GM11168 (cell line): ENCODE measurements around the gene SCN4A.

Experiments
- in situ Hi-C: fragments of 300-500 bp; cut with MboI; formaldehyde crosslinking; loops from one replicate; pipeline ENCODE4 v1.12.0; 2022; ENCODE audit warnings: low sequenced_read_pairs; ENCODE audit not compliant: unreplicated experiment

The SCN4A gene

DNA sequence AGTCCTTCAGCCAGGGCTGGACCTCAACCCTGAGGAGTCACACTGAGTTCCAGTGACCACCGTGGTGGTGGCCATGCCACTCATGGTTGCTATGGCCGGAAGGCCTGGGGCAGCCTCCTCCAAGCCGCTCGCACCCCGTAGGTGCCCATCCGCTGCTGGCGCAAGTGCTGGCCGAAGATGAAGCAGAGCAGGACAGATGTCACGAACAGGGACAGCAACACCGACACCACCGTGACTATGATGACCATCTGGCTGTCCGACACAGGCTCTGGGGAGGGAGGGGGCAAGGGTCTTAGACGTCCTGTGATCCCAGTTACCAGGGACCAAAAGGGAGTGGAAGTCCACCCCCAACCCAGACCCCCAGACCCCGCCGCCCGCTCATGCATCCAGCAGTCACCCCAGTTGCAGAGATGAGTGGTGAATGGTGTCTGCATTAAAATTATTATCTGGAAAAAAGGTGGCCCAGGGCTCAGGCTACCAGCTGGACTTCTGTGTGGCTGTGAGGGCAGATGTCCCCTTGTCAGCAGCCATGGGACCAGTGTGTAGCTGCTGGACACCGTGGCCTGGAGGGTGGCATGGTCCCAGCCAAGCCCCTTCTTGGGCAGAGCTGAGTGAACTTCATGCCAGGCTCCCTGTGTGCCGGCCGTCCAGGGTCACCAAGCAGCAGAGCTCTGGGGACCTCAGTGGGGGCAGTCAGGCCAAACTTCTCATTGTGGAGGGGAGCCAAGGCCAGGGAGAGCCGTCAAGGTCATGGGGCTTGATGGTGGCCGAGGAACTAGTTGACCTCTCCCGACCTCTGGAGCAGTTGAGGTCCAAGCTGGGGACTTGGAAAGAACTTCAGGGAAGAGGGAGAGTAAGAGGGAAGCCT, 30.2 kb upstream of the SCN4A start:
- in situ Hi-C loops = no loop called here

DNA sequence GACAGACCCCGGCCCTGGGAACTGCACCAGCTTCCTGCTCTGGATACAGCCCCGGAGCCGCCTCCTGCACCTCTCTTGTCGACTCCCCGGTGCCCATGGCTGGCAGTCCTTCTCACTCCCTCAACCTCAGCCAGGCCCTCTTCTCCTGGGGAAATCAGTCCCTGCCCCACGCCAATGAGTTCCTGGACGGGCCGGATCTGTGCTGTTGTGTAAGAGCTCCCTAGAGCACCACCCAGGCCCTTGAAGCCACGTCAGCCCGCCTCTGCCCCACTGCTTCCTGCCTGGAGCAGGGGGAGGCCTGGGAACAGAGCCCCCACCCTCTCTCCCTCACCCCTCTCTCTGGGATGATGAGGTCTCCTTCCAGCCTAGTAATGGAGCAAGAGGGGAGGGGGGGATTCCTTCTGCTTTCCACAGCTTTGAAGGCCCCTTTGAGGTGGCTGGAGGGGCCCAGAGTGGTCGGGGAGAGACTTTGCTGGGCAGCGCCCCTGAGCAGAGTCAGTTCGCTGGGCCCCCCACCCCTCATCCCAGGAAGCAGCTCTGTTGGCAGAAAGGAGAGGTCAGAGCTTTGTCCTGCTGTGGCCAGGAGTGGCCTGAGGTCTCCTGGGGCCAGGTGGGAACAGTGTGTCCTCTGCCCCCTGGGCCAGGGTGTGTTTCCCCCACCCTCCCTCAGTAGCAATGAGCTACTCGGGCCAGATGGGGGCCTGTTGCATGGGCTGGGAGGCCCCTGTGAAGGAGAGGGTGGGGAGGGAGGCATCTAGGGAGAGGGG, 29.2 kb upstream of the SCN4A start:
- in situ Hi-C loops = no loop called here

DNA sequence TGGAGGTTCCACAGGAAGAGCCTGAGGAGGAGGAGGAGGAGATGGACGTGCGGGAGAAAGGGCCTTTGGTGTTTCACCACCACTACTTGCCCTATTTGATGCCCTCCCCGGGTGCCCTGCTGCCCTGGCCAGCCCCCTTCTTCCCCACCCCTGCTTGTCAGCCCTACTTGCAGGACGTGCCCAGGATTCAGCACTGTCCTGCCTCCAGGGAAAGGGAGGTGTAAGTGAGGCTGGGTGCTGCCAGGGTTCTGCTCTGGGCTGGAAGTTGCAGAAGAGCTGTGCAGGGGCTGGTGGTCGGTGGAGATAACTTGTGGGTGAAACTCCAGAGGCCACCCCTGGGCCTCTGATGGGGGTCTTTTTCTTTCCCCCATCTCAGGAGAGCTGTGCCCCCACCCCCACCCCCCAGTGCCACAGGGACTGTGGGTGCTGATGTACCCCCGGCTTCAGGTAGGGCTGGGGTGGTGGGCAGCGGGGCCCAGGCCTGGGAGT, 28.4 kb upstream of the SCN4A start:
- in situ Hi-C loops = no loop called here

DNA sequence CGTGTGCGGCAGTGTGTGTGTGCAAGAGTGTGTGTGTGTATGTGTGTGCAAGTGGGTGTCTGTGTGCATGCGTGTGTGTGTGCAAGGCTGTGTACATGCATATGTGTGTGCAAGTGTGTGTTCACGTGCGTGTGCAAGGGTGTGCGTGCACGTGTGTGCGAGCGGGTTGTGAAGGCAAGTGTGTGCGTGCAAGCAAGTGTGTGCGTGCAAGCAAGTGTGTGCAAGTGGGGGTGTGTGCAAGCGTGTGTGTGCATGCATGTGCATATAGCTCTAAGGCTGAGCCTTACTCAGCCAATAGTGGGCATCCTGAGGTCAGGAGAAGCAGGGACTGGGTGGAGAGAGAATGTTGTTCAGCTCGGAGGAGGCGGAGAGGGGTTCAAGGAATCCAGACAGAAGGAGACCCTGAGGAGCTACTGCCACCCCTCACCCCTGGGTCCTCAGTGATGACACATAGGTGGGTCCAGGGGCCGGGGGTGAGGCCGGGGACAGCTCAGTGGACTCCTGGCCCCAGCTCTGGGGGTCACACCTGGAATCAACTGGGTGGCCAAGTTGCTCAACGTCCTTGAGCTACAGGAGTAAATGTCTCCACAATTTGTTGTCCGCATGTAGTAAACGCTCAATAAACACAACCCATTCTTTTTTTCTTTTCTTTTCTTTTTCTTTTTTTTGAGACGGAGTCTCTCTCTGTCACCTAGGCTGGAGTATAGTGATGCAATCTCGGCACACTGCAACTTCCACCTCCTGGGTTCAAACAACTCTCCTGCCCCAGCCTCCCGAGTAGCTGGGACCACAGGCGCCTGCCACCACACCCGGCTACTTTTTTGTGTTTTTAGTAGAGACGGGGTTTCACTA, 27.2 kb upstream of the SCN4A start:
- in situ Hi-C loops = no loop called here

DNA sequence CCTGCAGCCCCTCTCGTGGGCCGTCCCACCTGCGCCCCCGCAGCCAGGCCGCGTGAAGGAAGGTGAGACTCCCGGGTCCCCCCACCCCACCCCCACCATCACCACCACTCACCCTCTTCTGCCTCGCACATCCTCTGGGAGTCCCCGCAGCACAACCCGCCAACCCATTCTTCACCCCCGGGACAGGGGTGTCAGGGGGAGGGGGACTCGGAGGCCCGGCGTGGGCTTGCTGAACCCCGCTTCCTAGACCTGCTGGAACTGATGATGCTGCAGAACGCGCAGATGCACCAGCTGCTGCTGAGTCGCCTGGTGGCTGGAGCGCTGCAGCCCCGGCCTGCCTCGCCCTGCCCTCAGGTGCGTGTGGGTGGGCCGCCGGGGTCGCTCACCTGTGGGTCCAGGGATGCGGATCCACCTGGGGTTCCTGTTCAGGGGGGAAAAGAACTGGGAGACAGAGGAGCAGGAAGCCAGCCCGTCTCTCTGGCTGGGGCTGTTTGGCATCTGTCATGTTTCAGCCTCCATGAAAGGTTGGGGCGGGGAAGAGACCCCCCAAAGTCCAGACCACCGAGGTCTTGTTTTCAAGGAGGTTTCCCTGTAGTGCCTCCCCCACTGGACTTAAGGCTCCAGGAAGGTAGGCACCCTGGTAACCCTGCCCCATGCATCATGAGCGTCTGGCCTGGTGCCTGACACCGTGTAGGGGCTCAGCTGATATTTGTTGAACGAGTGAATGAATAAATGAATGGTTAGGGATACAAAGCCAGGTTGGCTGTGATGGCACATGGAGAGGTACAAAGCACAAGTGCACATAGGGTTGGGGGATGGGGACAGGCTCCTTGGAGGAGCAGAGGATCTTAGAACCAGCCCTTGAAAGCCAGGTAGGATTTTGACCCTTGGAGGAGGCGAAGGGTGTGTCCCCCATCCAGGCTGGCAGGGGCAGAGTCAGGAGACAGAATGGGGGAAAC, 26.3 kb upstream of the SCN4A start:
- in situ Hi-C loops = no loop called here

DNA sequence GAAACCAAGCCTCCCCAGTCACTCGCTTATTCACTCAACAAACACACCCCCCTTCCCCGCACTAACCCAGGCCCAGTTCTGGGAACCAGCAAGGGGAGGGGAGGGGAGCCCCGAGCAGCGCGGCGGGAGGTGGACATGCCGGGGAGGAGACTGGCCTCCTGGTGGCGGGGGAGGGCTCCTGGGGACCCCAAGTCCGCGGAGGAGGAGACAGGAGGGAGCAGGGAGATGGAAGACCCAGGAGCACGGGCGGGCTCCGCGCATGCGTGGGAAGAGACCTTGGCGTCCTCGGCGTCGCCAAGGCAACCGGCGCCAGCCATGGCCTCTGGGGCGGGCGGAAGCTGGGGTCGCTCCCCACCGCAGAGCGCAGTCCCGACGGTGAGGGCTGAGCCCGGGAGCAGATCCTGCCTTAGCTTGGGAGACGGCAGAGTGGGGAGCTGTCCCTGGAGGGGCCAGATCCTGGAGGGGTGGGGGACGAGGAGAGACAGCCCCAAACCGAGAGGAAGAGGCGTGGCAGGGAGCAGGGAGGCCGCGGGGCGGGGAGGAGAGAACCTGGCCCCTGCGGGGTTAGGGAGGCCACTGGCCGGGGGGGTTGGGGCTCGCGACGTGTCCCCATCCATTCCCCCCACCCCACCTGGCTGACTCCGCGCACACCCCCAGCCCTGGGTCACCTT, 25.5 kb upstream of the SCN4A start, which contains the start of gene PRR29:
PRR29 (plus strand) TSS at position 302 of the 671 bp plus-strand sequence; CDS start at position 316, 14 bp downstream.
- in situ Hi-C loops = no loop called here

DNA sequence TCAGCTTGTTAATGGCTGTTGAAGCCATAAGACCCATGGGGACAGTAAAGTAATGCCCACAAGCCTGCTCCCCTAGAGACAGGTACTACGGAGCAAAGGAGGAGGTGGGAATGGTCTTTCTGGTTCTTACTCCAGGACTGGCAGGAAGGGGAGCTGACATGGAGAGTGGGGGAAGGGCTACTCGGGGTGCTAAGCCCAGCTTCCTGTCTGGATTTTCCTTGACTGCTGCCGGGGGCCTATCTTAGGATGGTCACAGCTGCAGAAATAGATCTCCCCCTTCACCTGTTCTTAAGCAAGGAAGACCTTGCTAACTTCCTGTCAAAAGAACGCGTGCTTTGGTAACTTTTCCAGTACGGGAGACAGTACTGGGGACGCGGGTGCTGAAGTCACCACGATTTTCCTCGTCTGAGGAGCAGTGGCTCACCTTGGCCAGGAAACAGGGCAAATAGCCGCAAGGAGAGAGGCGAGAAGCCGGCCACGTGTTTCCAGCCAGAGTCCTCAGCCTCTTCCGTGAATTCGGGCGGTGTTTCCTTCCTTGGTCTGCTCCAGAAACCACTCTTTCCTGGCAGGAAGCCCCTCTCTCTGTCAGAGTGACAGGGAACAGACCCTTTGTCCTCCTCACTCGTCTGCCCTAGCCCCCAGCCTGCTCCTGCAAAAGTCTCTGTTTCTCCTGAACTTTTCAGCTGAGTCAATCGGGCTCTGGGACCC, 24.8 kb upstream of the SCN4A start:
- in situ Hi-C loops = no loop called here

DNA sequence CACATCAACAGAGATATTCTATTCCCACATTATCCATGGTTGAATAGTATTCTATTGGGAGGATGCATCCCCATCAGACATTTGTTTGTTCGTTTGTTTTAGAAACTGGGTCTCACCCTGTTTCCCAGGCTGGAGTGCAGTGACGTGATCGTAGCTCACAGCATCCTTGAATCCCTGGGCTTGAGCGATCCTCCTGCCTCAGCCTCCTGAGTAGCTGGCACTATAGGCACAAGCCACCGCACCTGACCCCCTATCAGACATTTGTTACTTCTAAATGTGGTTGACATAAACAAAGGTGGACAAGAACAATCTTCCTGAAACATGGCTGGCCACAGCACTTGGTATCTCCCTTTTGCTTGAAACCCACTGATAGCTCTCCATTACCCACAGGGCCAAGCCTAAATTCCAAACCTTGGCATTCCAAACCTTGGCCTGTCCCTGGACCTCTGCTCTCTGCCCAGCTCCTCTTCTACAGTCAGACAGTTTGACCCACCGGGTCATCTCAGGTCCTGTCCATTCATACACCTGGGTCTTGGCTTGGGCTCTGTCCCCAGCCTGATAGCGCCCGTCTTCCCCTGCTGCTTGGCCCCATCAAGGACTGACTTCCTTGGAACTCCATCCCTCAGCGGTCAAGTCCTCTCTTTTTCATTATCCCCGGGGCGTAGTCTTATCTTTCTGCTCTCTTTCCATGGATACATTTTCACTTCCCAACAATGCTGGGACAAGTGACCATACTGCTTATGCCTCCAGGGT, 23.9 kb upstream of the SCN4A start:
- in situ Hi-C loops = no loop called here

DNA sequence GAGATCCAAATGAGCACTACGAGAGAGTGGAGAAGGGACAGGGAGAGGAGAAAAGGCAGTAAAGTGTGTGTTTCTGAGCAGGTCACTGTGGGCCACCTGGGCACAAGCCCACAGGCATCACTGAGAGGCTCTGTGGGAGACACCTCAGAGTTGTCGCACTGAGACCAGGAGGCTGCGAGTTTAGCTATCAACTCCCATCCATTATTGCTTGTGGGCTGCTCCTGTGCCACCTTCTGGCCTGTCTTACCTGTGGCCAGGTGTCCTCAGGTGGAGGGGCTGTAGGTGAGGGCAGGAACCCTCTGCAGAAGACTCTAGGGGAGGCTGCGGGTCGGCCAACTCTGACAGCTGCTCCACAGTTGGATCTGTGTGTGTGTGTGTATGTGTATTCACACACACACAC, 22.9 kb upstream of the SCN4A start:
- in situ Hi-C loops = no loop called here

DNA sequence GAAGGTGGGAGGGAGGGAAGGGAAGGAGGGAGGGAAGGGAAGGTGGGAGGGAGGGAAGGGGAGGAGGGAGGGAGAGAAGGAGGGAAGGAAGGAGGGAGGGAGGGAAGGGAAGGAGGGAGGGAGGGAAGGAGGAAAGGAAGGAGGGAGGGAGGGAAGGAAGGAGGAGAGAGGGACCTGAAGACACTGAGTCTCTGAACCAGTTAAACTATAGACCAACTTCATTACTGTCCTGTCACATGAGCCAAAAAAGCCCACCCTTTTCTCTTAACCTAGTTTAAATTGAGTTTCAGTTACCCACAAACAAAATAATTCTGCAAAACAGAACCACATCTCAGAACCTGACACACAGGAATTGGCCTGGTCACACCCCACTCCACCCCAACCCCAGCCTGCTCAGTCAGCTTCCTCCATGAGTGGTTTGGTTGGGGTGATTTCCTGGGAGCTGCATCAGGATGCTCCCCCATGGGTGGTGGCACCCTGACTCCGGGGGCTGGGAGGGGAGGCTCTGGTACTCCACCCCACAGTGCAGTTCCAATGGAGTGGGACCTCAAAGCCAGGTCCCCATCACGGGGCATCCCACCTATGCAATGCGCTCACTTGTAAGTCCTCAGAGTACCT, 20.8 kb upstream of the SCN4A start:
- in situ Hi-C loops = no loop called here

DNA sequence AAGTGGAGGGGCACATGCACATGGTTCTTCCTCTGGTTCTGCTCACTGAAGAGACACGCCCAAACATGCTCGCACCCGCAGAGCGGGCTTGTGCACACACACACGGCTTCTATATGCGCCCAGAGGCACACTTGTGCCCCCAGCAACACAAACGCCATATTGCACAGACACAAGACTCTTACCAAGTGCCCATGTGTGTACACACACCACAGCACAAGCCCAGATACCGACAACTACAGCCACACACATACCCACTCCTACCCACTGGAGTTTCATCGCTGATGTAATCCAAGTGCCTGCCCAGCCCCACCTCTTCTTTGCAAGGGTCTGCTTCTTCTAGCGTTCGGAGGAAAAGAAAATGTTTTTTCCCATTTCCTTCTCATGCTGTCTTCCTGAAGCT, 18.9 kb upstream of the SCN4A start:
- in situ Hi-C loops = no loop called here

DNA sequence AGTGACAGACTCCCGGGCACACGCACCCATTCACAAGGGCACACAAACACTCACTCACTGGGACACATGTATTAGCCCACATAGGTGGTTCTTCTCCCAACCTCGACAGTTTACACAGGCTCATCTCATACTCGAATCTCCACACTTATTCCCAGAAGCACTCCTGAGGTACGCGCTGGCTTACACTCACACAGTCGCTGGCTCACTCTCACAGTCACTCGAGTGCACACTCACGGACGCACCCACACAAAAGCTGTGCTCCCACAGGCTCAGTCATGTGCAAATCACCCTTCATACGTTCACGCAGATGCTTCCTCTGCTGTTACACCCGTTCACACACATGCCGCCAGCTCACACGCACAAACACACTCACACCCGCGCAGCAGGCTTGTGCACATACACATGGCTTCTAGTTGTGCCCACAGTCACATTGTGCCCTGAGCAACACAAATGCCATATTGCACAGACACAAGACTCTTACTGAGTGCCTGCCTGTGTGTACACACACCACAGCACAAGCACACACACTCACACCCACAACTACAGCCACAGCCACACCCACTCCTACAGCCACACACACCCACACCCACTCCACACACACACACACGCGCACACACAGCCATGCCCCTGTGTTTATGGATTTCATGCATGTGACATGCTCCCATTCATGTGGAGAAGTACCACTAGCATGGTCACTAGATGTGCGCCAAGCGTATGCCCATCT, 17.1 kb upstream of the SCN4A start:
- in situ Hi-C loops = no loop called here

DNA sequence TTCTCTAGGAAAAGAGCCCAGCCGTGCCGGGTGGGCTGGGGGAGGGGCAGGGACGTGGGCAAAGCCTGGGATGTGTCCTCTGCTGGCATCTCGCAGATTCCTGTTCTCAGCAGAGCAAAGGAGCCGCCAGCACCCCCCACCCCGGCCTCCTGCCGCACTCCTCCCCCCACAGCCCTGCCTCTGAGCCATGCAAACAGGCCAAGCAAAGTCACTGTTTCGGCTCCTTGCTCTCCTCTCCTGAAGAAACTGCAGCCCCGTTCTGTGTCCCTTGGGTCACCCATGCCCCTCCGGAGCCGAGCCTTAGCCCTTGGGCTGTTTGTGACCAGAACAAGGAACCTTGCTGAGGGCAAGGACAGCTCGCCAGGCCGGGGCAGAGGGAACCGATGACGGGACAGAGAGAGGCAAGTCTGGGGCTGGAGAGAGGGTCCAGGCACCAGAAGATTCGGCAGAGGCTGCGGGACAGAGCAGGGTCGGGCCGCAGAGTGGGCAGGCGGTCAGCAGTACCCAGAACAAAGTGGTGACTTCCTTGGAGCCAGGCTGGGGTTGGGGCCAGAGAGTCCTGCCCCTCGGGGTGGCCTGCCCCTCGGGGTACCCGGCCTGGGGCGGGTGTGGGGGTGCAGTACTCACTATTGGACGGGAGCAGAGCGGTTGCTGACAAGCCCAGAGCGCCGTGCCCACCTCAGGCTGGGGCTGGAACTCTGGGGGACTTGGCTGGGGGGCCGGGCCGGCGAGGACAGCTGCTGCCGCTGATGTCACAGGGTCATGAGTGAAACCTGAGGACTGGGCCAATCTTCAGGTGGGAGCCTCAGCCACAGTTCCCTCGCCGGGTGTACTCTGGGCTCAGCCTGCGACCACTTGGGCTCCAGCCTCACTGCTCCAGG, 16.3 kb upstream of the SCN4A start:
- in situ Hi-C loops = no loop called here

DNA sequence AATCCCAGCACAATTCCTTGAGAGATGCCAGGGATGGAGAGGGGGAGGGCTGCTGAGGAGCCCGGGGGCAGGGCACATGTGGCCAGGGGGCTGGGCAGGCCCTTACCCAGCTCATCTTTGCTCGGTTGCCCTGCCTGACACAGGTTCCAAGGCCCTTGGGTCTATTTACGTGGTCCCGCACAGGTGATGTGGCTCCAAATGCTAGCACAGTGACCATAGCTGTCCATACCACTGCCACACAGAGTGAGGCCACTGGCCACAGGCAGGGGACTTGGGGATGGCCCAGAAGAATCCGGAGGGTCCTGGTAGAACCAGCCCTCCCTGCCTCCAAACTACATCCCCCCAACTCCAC, 15.4 kb upstream of the SCN4A start:
- in situ Hi-C loops = no loop called here
